ENCODE data around the gene PHACTR1.
"Not testable (repeated sequence)": the region's sequence is repeated elsewhere in the genome, so short reads cannot be mapped to it uniquely, and the experiment has no call there.

The PHACTR1 gene

DNA sequence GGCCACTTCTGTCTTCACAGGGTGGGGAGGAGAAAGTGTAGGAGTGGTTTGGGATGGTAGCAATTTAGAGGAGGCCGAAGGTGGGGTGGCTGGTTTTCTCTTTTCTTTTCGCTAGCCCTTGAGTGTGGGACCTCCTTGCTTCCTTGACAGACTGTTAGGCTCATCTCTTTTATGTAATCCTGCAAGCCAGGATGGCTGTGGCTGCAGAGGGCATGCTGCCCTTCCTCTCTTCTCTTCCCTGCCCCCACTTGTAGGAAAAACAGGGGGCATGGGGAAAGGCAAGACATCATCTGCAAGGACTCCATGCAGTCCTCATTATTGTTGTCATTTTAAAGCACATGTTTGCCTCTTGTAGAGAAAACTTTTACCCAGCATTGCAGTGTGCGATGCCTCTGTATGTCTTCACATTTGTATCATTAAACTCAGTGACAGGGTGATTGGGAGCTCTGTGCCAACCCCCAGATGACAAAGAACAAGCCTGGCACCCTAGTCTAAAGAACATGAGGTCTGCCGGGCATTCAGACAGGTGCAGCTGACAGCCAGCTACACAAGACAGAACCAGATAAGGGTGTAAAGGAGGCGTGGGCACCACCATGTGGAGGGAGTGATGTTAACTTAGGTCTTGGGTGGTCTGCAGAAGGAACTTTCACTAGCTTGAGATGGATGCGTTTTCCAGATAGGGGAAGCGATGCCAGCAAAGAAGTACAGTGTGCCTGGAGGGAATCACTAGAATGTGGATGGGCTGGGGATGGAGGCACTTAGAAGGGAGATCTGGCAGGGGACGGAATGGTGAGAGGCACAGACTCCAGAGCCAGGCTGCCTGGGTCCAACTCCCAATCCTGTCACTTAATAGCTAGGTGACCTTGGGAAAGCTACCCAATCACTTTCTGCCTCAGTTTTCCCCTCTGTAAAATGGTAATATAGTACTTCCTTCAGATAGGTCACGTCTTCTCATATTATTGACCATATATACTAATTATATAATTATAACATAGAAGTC, 404.2 kb downstream of the PHACTR1 start:
- DNase-seq (ENCODE audit: extremely low spot score, insufficient read length, low read depth) (no peak), FAIRE-seq (no peak)

- DNase-seq (ENCODE audit: extremely low spot score, insufficient read length, low read depth) (no peak), FAIRE-seq (no peak)
Observed at GRCh38 chr6:13124131-13124530, 407.6 kb downstream of the PHACTR1 start.

DNA sequence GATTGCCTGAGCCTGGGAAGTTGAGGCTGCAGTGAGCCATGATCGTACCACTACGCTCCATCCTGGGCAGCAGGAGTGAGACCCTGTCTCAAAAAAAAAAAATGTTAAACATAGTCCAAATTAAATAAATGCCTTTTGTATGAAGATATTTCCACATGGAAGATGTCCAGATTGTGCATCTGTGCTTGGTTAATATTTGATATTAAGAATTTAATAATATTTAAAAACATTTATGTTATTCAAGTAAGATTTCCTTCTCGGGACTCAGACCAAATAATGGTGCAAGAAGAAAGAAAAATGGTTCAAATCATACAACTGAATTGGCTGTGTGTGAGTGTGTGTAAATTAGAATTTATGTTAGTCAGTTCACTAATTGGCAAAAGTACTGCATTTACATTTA, 409.3 kb downstream of the PHACTR1 start:
- no peak for FAIRE-seq

GRCh38 chr6:13131935-13132661, 415.5 kb downstream of the PHACTR1 start:
- no peak for FAIRE-seq
- no peak for DNase-seq (ENCODE audit: extremely low spot score, insufficient read length, low read depth)

More for the DNA sequence above, 409.3 kb downstream of the PHACTR1 start:
- no peak for DNase-seq (ENCODE audit: extremely low spot score, insufficient read length, low read depth)

- not testable (repeated sequence) for FAIRE-seq; DNase-seq (ENCODE audit: extremely low spot score, insufficient read length, low read depth)
Observed at GRCh38 chr6:13133894-13134293, 417.3 kb downstream of the PHACTR1 start.

DNA sequence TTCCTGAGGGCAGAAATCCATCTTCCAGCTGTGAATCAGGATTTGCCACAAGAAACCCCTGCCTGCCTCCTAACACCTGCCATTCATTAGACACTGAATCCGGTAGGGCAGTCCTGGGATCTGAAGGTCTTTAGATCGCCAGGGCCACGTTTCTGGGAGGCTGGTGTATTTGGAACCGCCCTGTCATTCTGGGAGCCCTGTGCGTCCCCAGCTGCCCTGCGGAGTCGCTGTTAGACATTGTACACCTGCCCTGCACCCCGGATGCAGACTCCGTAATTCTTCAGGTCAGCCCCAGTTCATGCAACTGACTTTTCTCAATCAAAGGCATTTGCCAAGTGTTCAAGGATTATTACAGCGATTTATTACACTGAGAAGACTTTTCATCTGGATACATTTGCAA, 418.6 kb downstream of the PHACTR1 start:
- FAIRE-seq (no peak), DNase-seq (ENCODE audit: extremely low spot score, insufficient read length, low read depth) (no peak)

DNA sequence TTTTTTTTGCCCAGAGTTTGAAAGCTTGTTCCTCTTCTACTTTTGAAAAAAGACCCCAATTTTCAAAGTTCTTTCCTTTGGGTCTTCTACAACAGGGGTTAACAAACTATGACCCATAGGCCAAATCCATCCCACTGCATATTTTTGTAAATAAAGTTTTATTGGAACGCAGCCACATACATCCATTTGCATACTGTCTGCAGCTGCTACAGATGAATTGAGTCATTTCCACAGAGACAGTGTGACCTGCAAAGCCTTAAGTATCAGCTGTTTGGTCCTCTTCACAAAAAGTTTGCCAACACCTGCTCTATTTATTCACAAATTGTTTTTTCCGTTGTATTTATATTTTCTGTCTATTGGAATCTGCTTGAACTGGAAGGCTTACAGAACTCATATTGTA, 422.6 kb downstream of the PHACTR1 start:
- DNase-seq (ENCODE audit: extremely low spot score, insufficient read length, low read depth) (no peak), FAIRE-seq (no peak)

DNA sequence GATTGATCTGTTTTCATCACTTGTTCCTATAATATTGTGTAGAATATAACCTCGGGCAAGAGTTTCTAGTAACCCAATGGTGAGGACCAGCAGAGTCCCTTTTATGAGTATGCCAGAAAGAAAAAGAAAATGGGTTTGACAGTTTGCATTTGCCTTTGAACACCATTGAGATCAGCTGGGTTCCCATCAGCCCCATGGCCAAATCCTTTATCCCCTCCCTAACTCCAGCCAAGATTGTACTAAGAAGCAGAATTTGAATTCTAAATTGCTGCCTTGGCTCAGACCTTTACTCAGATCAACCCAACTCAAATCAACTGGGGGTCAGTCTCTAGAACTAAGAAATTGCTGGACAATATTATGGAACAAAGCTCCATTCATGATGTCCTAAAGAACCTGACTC, 424.4 kb downstream of the PHACTR1 start:
- DNase-seq (ENCODE audit: extremely low spot score, insufficient read length, low read depth), result no peak
- FAIRE-seq, result no peak

- DNase-seq (ENCODE audit: extremely low spot score, insufficient read length, low read depth) (no peak), FAIRE-seq (no peak)
Observed at GRCh38 chr6:13141387-13141786, 424.8 kb downstream of the PHACTR1 start.

DNA sequence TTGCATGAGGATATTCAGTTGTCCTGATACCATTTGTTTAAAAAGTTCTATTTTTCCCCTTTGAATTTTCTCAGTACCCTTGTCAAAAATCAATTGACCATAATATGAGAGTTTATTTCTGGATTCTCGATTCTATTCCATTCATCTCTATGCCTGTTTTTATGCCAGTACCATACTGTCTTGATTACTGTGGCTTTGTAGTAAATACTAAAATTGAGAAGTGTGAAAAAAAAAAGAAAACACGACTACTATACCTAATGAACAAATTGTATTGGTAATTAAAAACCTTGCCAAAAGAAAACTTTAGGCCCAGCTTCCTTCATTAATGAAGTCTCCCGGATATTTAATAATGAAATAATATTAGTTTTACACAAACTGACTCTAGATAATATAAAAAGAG, 426.0 kb downstream of the PHACTR1 start:
- DNase-seq (ENCODE audit: extremely low spot score, insufficient read length, low read depth) (no peak), FAIRE-seq (no peak)

DNA sequence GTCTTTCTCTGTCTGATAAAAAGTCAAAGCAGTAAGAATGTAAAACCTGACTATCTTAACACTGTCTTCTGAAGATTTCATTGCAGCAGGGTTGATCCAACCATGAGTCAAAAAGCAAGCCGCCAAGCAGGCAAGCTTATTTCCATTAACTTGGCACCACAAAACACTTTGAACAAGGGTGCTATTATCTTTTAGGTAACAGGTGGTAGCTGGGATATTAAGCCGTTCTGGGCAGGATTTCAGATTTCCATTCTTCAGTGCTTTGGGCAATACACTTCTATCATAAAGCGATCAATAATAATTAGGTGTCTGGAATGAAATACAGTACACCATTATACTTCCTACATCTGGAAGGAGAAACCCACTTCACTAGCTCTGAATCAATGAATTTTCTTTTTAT, 429.9 kb downstream of the PHACTR1 start:
- FAIRE-seq (no peak), DNase-seq (ENCODE audit: extremely low spot score, insufficient read length, low read depth) (no peak)

DNA sequence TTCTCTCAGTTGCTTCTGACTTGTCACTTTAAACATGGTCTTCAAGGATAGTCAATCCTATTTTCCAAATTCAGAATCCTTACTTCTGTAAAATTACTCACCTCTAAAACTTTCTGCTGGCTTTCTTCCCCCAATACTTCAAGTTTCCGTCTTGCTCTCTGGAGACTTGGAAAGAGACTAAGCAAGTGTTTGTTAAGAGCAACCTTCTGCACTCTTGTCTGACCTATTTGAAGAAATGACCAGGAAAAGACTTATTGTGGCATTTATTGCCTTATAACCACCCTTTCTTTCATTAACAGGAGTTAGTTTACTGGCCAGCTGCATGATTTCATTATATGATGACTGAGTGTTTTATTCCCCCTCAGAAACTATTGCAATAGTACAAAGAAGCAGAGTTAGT, 430.8 kb downstream of the PHACTR1 start:
- no peak for DNase-seq (ENCODE audit: extremely low spot score, insufficient read length, low read depth)
- no peak for FAIRE-seq

DNA sequence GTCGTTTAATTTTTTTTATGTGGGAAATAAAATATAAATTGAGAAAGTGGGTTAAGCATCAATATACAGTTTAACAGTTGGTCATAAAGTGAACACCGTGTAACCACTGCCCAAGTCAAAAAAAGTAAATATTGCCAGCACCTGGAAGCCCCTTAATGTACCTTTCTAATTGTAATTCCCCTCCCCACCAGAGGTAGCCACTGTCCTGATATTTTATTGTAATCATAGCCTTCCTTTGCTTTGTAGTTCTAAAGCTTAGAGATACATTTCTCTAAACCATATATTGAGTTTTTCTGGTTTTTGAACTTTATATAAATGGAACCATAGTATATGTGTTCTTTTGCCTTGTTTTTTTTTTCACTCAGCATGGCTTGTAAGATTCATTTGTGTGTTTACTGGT, 431.2 kb downstream of the PHACTR1 start:
- FAIRE-seq, result no peak

DNA sequence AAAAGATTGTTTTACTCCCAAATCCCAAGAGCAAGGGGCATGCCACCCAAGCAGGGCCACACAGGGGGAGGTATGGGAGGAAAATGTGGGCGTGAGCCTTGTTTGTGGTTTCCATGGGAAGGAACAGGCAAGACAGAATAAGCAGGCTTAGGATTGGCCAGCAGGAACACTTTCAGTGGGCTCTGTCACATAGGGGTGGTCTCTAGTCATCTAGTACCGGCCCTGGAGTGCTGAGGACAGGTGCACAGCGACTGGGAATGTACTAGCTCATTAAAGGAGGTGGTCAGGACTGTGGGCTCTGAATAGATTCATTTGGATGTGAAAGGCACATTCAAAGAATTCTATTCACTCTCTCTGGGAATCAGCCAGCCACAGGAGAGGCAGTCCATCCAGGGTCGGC, 436.2 kb downstream of the PHACTR1 start:
- DNase-seq (ENCODE audit: extremely low spot score, insufficient read length, low read depth), result no peak
- no peak for FAIRE-seq

More for the DNA sequence above, 431.2 kb downstream of the PHACTR1 start:
- no peak for DNase-seq (ENCODE audit: extremely low spot score, insufficient read length, low read depth)

DNA sequence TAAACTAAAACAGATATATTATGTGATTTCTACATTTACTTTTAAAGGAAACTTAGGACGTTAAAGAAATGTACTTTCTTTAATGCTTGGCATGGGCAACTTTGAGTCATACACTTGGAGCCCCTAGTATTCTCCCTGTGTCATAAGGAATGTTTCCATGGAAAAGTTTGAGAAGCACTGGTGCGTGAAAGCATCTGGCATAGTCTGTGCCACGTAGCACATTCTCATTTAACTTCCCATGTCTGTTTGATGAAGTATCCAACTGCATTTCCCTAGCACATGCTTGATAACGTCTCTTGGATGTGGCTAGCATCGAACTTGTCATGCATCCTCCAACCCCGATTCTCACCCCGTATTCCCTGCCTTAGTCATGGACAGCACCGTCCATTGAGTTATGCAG, 439.8 kb downstream of the PHACTR1 start:
- no peak for DNase-seq (ENCODE audit: extremely low spot score, insufficient read length, low read depth)
- FAIRE-seq, result no peak

DNA sequence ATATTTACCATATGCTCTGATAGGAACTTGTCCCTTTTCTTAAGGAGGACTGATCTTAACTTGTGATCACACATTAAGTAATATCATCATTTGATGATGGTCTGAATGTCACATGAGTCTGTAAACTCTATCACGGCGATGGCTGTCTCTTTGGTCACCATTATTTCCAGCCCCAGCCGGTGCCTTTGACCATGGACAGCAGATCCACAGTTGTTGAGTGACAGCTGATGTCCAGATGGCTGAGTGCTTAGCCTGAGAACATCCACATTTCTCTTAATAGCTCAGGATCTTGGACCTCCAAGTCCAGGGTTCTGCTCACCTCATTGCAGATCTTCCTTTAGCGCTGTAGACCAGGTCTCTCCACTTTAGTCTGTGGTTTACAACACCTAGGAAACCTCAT, 440.7 kb downstream of the PHACTR1 start:
- FAIRE-seq, result no peak
- DNase-seq (ENCODE audit: extremely low spot score, insufficient read length, low read depth), result no peak

DNA sequence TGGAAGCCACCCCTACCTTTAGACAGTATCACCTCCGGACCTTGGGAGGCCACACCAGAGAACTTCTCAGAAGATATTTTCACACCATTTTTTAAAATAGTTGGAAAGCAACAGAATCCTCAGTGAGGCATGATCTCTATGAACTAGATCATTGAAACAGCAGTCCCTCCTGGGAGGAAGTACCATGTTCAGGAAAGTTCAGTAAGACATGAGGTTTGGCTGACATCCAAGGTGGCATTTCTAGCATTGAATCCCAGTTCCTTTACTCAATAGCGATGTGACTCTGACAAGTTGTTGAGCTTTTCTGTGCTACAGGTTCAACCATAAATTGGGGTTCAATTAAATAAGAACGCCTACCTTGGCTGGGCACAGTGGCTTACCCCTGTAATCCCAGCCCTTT, 442.7 kb downstream of the PHACTR1 start:
- DNase-seq (ENCODE audit: extremely low spot score, insufficient read length, low read depth) (no peak), FAIRE-seq (no peak)

- not testable (repeated sequence) for FAIRE-seq; DNase-seq (ENCODE audit: extremely low spot score, insufficient read length, low read depth)
Observed at GRCh38 chr6:13159822-13160221, 443.3 kb downstream of the PHACTR1 start.

- DNase-seq (ENCODE audit: extremely low spot score, insufficient read length, low read depth), result no peak
- no peak for FAIRE-seq
Observed at GRCh38 chr6:13163161-13163944, 446.8 kb downstream of the PHACTR1 start.

GRCh38 chr6:13164291-13164690, 447.7 kb downstream of the PHACTR1 start:
- no peak for DNase-seq (ENCODE audit: extremely low spot score, insufficient read length, low read depth)
- FAIRE-seq, result no peak
